ENCODE measurements around the gene UHRF2.

DNA sequence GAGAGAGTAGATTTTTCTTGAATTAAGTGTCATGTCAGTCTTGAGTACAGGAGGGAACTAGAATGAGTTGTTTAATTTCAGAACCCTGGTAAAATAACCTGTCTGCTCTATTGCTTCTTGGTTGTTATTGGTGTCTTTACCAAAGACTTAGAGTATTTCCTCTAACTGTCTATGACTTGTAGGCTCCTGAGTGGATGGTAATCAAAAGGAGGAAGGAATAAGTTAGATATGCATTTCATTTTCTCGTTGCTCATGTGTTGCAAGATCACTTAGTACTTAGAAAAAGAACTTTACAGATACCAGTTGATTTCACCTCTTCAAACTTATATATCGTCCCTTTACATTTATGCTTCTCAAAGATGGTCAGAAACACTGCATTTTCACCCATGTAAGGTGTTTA is 31.1 kb downstream of the UHRF2 start:
- TF ChIP-seq, protein P1, sequence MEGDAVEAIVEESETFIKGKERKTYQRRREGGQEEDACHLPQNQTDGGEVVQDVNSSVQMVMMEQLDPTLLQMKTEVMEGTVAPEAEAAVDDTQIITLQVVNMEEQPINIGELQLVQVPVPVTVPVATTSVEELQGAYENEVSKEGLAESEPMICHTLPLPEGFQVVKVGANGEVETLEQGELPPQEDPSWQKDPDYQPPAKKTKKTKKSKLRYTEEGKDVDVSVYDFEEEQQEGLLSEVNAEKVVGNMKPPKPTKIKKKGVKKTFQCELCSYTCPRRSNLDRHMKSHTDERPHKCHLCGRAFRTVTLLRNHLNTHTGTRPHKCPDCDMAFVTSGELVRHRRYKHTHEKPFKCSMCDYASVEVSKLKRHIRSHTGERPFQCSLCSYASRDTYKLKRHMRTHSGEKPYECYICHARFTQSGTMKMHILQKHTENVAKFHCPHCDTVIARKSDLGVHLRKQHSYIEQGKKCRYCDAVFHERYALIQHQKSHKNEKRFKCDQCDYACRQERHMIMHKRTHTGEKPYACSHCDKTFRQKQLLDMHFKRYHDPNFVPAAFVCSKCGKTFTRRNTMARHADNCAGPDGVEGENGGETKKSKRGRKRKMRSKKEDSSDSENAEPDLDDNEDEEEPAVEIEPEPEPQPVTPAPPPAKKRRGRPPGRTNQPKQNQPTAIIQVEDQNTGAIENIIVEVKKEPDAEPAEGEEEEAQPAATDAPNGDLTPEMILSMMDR (IDR thresholded peaks at IDR 0.05) = no peak
- TF ChIP-seq POLR2AphosphoS5 (IDR thresholded peaks at IDR 0.05) = no peak

Data from gastroesophageal sphincter (tissue), 3 donors.